ENCODE results near the gene PCMT1.

PCMT1 gene

DNA sequence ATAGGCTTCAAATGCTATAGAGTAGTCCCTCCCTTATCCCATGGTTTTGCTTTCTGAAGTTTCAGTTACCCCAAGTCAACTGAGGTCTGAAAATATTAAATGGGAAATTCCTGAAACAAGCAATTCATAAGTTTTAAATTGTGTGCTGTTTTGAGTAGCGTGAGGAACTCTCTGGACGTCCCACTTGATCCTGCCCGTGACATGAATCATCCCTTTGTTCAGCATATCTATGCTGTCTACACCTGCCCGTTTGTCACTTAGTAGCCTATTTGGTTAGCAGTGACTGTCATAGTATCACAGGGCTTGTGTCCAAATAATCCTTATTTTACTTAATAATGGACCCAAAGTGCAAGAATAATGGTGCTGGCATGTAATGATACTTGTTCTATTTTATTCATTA is 5.0 kb downstream of the PCMT1 start:
- H4K12ac ChIP-seq (ENCODE audit: low read depth, low read length): no peak overlapping the region
- H3K14ac ChIP-seq (ENCODE audit: low read length): no peak overlapping the region
- no peak overlapping the region for H3K4me2 ChIP-seq (ENCODE audit: low read length)
- H3K27me3 ChIP-seq (ENCODE audit: insufficient read depth, low read length): no peaks in the 10 kb centered on the region
- H3K18ac ChIP-seq (ENCODE audit: low read length): no peak overlapping the region
- no peaks in the 10 kb centered on the region for H3K4me1 ChIP-seq (ENCODE audit: control insufficient read depth in 1 of 2, insufficient read depth in 2 of 2, low read length in 2 of 2)
- H3K9me3 ChIP-seq (ENCODE audit: insufficient read depth, low read depth, low read length): no peaks in the 10 kb centered on the region
- H3K36me3 ChIP-seq (ENCODE audit: control insufficient read depth in 1 of 2, insufficient read depth in 2 of 2, low read length in 2 of 2): no peaks in the 10 kb centered on the region
- H2AFZ ChIP-seq (ENCODE audit: insufficient read depth, low read length, poor library complexity): no peak overlapping the region
- no peak overlapping the region for H2BK12ac ChIP-seq (ENCODE audit: low read length)
- H3K79me1 ChIP-seq (ENCODE audit: low read length): peaks cover 4% of the 10 kb centered on the region
- no peak overlapping the region for H3K23ac ChIP-seq (ENCODE audit: low read length)
- no peak overlapping the region for H4K8ac ChIP-seq (ENCODE audit: low read depth, low read length)
- no CpG with 5 or more reads among the region's 4 CpGs for WGBS (ENCODE audit: extremely low coverage, insufficient coverage, insufficient read length)
- H2BK5ac ChIP-seq (ENCODE audit: low read depth, low read length, poor library complexity): no peak overlapping the region
- no peak overlapping the region for H3K4ac ChIP-seq (ENCODE audit: low read depth, low read length)
- H3K9ac ChIP-seq (ENCODE audit: low read length): no peak overlapping the region
- peak in 1 of 2 donors; percentile 20 for DNase-seq
- peaks cover 13% of the 10 kb centered on the region for H3K79me2 ChIP-seq (ENCODE audit: control insufficient read depth, insufficient read depth, low read length, poor library complexity)
- H2BK120ac ChIP-seq (ENCODE audit: insufficient read depth, low read length, poor library complexity): no peak overlapping the region
- H4K91ac ChIP-seq (ENCODE audit: low read depth, low read length): no peak overlapping the region
- H3K4me3 ChIP-seq (ENCODE audit: low read depth, low read length): no peak overlapping the region
- H3K27ac ChIP-seq (ENCODE audit: low read depth, low read length): no peak overlapping the region
- no peak overlapping the region for H2AK5ac ChIP-seq (ENCODE audit: low read length)

GRCh38 chr6:149755300-149756260 is 6.0 kb downstream of the PCMT1 start:
- Histone ChIP-seq H4K8ac (ENCODE audit: low read depth, low read length) (no peak overlapping the region), H3K23ac (ENCODE audit: low read length) (no peak overlapping the region), H3K9me3 (ENCODE audit: insufficient read depth, low read depth, low read length) (no peaks in the 10 kb centered on the region), H3K27me3 (ENCODE audit: insufficient read depth, low read length) (no peaks in the 10 kb centered on the region), H3K9ac (ENCODE audit: low read length) (no peak overlapping the region), H3K27ac (ENCODE audit: low read depth, low read length) (no peak overlapping the region), H2AFZ (ENCODE audit: insufficient read depth, low read length, poor library complexity) (no peak overlapping the region), H3K36me3 (ENCODE audit: control insufficient read depth in 1 of 2, insufficient read depth in 2 of 2, low read length in 2 of 2) (peaks cover 0 to 3% of the 10 kb centered on the region in 2 experiments), H3K4me2 (ENCODE audit: low read length) (no peak overlapping the region), H3K18ac (ENCODE audit: low read length) (no peak overlapping the region), H3K79me1 (ENCODE audit: low read length) (no peaks in the 10 kb centered on the region), H3K14ac (ENCODE audit: low read length) (no peak overlapping the region), H3K4me1 (ENCODE audit: control insufficient read depth in 1 of 2, insufficient read depth in 2 of 2, low read length in 2 of 2) (no peaks in the 10 kb centered on the region), H3K79me2 (ENCODE audit: control insufficient read depth, insufficient read depth, low read length, poor library complexity) (peaks cover 9% of the 10 kb centered on the region), H3K4ac (ENCODE audit: low read depth, low read length) (peak overlapping the region; percentile 64), H2AK5ac (ENCODE audit: low read length) (no peak overlapping the region), H2BK12ac (ENCODE audit: low read length) (no peak overlapping the region), H4K12ac (ENCODE audit: low read depth, low read length) (no peak overlapping the region), H2BK120ac (ENCODE audit: insufficient read depth, low read length, poor library complexity) (no peak overlapping the region), H4K91ac (ENCODE audit: low read depth, low read length) (no peak overlapping the region), H3K4me3 (ENCODE audit: low read depth, low read length) (no peak overlapping the region), H2BK5ac (ENCODE audit: low read depth, low read length, poor library complexity) (no peak overlapping the region)
- no peak for DNase-seq
- WGBS (ENCODE audit: extremely low coverage, insufficient coverage, insufficient read length): no CpG with 5 or more reads among the region's 9 CpGs

GRCh38 chr6:149756261-149756636 is 6.7 kb downstream of the PCMT1 start:
- Histone ChIP-seq H3K4me3 (ENCODE audit: low read depth, low read length) (no peak overlapping the region), H3K9me3 (ENCODE audit: insufficient read depth, low read depth, low read length) (no peaks in the 10 kb centered on the region), H3K4me1 (ENCODE audit: control insufficient read depth in 1 of 2, insufficient read depth in 2 of 2, low read length in 2 of 2) (no peaks in the 10 kb centered on the region), H3K79me1 (ENCODE audit: low read length) (no peaks in the 10 kb centered on the region), H3K23ac (ENCODE audit: low read length) (no peak overlapping the region), H3K18ac (ENCODE audit: low read length) (no peak overlapping the region), H3K36me3 (ENCODE audit: control insufficient read depth in 1 of 2, insufficient read depth in 2 of 2, low read length in 2 of 2) (peaks cover 0 to 3% of the 10 kb centered on the region in 2 experiments), H3K79me2 (ENCODE audit: control insufficient read depth, insufficient read depth, low read length, poor library complexity) (peaks cover 7% of the 10 kb centered on the region), H2BK120ac (ENCODE audit: insufficient read depth, low read length, poor library complexity) (no peak overlapping the region), H3K4me2 (ENCODE audit: low read length) (no peak overlapping the region), H3K27me3 (ENCODE audit: insufficient read depth, low read length) (no peaks in the 10 kb centered on the region), H2BK5ac (ENCODE audit: low read depth, low read length, poor library complexity) (no peak overlapping the region), H2AK5ac (ENCODE audit: low read length) (no peak overlapping the region), H2AFZ (ENCODE audit: insufficient read depth, low read length, poor library complexity) (no peak overlapping the region), H3K4ac (ENCODE audit: low read depth, low read length) (no peak overlapping the region), H4K12ac (ENCODE audit: low read depth, low read length) (no peak overlapping the region), H3K9ac (ENCODE audit: low read length) (no peak overlapping the region), H3K27ac (ENCODE audit: low read depth, low read length) (no peak overlapping the region), H2BK12ac (ENCODE audit: low read length) (no peak overlapping the region), H4K8ac (ENCODE audit: low read depth, low read length) (no peak overlapping the region), H3K14ac (ENCODE audit: low read length) (no peak overlapping the region), H4K91ac (ENCODE audit: low read depth, low read length) (no peak overlapping the region)
- DNase-seq: no peak
- WGBS (ENCODE audit: extremely low coverage, insufficient coverage, insufficient read length): no CpG with 5 or more reads among the region's 7 CpGs

DNA sequence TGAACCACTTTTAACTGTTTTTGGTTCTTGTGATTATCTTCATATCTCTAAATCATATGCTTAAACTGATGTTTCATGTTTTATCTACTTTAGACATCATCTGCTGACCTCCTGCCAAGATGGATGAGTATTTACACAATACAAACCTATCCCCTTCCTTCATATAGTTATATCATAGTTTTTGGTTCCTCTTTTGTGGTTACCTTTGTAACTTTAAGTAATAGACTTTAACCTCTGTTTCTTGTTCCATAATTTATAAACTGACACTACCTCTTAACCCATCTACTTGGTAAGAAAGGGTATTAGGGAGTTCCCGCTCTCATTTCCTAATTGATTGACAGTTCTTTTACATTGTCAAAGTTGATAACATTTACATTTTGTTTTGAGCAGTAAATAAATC is 11.9 kb downstream of the PCMT1 start:
- H3K23ac ChIP-seq (ENCODE audit: low read length): no peak overlapping the region
- H2BK120ac ChIP-seq (ENCODE audit: insufficient read depth, low read length, poor library complexity): no peak overlapping the region
- no peak overlapping the region for H4K91ac ChIP-seq (ENCODE audit: low read depth, low read length)
- H3K18ac ChIP-seq (ENCODE audit: low read length): no peak overlapping the region
- no peak overlapping the region for H2AK5ac ChIP-seq (ENCODE audit: low read length)
- no peaks in the 10 kb centered on the region for H3K79me1 ChIP-seq (ENCODE audit: low read length)
- H3K4me3 ChIP-seq (ENCODE audit: low read depth, low read length): no peak overlapping the region
- no peak overlapping the region for H3K14ac ChIP-seq (ENCODE audit: low read length)
- no peaks in the 10 kb centered on the region for H3K27me3 ChIP-seq (ENCODE audit: insufficient read depth, low read length)
- no peak overlapping the region for H3K9ac ChIP-seq (ENCODE audit: low read length)
- H3K4me2 ChIP-seq (ENCODE audit: low read length): no peak overlapping the region
- H3K4ac ChIP-seq (ENCODE audit: low read depth, low read length): no peak overlapping the region
- no peak overlapping the region for H2BK5ac ChIP-seq (ENCODE audit: low read depth, low read length, poor library complexity)
- H2BK12ac ChIP-seq (ENCODE audit: low read length): no peak overlapping the region
- no CpG with 5 or more reads among the region's 1 CpG for WGBS (ENCODE audit: extremely low coverage, insufficient coverage, insufficient read length)
- peaks cover 2% of the 10 kb centered on the region for H3K79me2 ChIP-seq (ENCODE audit: control insufficient read depth, insufficient read depth, low read length, poor library complexity)
- H3K9me3 ChIP-seq (ENCODE audit: insufficient read depth, low read depth, low read length): no peaks in the 10 kb centered on the region
- no peak overlapping the region for H4K12ac ChIP-seq (ENCODE audit: low read depth, low read length)
- H4K8ac ChIP-seq (ENCODE audit: low read depth, low read length): no peak overlapping the region
- H3K4me1 ChIP-seq (ENCODE audit: control insufficient read depth in 1 of 2, insufficient read depth in 2 of 2, low read length in 2 of 2): no peaks in the 10 kb centered on the region
- peaks cover 2 to 6% of the 10 kb centered on the region in 2 experiments for H3K36me3 ChIP-seq (ENCODE audit: control insufficient read depth in 1 of 2, insufficient read depth in 2 of 2, low read length in 2 of 2)
- H2AFZ ChIP-seq (ENCODE audit: insufficient read depth, low read length, poor library complexity): no peak overlapping the region
- no peak for DNase-seq
- no peak overlapping the region for H3K27ac ChIP-seq (ENCODE audit: low read depth, low read length)

All from trophoblast cell (in vitro differentiated cells and primary cell).